Endothelial cell (in vitro differentiated cells): ENCODE data around the gene MRPS14. TPM values are rescaled to one million over a fixed set of nuclear protein-coding genes. Genes with fewer than 3 reads are reported as not detected.

Source experiments
- DNase-seq: peaks from one replicate; pipeline ENCODE4 v3.0.0; 2021; ENCODE audit warnings: low spot score
- H3K27ac Mint-ChIP-seq: one replicate; pipeline ENCODE4 v1.8.0; 2021; ENCODE audit warnings: mixed read lengths, inconsistent platforms; ENCODE audit not compliant: unreplicated experiment
- H3K27me3 Mint-ChIP-seq: one replicate; pipeline ENCODE4 v1.8.0; 2021; ENCODE audit warnings: mild to moderate bottlenecking, moderate library complexity, mixed read lengths, inconsistent platforms; ENCODE audit not compliant: unreplicated experiment
- H3K36me3 Mint-ChIP-seq: one replicate; pipeline ENCODE4 v1.8.0; 2021; ENCODE audit warnings: mild to moderate bottlenecking, low read depth, mixed read lengths, inconsistent platforms; ENCODE audit not compliant: unreplicated experiment
- H3K4me1 Mint-ChIP-seq: one replicate; pipeline ENCODE4 v1.8.0; 2021; ENCODE audit warnings: mild to moderate bottlenecking, mixed read lengths, inconsistent platforms; ENCODE audit not compliant: unreplicated experiment
- H3K4me3 Mint-ChIP-seq: one replicate; pipeline ENCODE4 v1.8.0; 2021; ENCODE audit warnings: mild to moderate bottlenecking, mixed read lengths, inconsistent platforms; ENCODE audit not compliant: unreplicated experiment
- H3K9me3 Mint-ChIP-seq: one replicate; pipeline ENCODE4 v1.8.0; 2021; ENCODE audit warnings: mixed read lengths, inconsistent platforms; ENCODE audit not compliant: unreplicated experiment
- total RNA-seq: library from RNA; stranded (reverse); fragmentation: NEBNext Ultra II Directional; extraction: Animal tissue kit (Norgen Biotek cat#: 25700); gene quantifications from one replicate; pipeline ENCODE4 v1.2.1, GENCODE V29; 2021; ENCODE audit not compliant: unreplicated experiment
- TF ChIP-seq, protein P1 (sequence below): fragments of 200-600 bp; sonication (generic); IDR thresholded peaks from one replicate; pipeline ENCODE4 v1.5.0; 2021; ENCODE audit warnings: antibody characterized with exemption; ENCODE audit not compliant: unreplicated experiment

Gene MRPS14
- total RNA-seq, 1 donor from 2014 or later = 41.5 TPM

- DNase-seq = no peak
- H3K27ac Mint-ChIP-seq = no peak overlapping the region
- H3K4me1 Mint-ChIP-seq = peaks cover 15% of the 10 kb centered on the region
- no peak overlapping the region for H3K4me3 Mint-ChIP-seq
- H3K36me3 Mint-ChIP-seq = no peaks in the 10 kb centered on the region
- TF ChIP-seq, protein P1, sequence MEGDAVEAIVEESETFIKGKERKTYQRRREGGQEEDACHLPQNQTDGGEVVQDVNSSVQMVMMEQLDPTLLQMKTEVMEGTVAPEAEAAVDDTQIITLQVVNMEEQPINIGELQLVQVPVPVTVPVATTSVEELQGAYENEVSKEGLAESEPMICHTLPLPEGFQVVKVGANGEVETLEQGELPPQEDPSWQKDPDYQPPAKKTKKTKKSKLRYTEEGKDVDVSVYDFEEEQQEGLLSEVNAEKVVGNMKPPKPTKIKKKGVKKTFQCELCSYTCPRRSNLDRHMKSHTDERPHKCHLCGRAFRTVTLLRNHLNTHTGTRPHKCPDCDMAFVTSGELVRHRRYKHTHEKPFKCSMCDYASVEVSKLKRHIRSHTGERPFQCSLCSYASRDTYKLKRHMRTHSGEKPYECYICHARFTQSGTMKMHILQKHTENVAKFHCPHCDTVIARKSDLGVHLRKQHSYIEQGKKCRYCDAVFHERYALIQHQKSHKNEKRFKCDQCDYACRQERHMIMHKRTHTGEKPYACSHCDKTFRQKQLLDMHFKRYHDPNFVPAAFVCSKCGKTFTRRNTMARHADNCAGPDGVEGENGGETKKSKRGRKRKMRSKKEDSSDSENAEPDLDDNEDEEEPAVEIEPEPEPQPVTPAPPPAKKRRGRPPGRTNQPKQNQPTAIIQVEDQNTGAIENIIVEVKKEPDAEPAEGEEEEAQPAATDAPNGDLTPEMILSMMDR = no peak
- no peaks in the 10 kb centered on the region for H3K9me3 Mint-ChIP-seq
- peaks cover 8% of the 10 kb centered on the region for H3K27me3 Mint-ChIP-seq
Observed at GRCh38 chr1:174996476-174996875, 26.7 kb downstream of the MRPS14 start.

DNA sequence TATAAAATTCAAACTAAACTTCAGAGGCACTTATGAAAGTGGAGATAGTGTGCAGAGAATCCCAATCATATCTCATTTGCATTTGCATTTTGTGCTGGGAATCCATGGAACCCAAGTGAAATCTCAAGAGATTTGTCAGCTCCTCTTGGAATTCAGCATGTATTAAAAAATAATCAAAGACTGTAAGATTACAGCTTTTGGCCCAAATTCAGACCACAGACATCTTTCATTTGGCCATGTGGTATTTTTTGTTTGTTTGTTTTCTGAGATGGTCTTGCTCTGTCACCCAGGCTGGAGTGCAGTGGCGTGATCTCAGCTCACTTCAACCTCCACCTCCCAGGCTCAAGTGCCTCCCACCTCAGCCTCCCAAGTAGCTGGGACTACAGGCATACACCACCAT, 27.3 kb downstream of the MRPS14 start:
- Mint-ChIP-seq H3K4me3 (no peak overlapping the region), H3K27ac (no peak overlapping the region), H3K9me3 (no peaks in the 10 kb centered on the region), H3K27me3 (peaks cover 7% of the 10 kb centered on the region), H3K36me3 (no peaks in the 10 kb centered on the region), H3K4me1 (peaks cover 10% of the 10 kb centered on the region)
- TF ChIP-seq, protein P1 = no peak
- no peak for DNase-seq

DNA sequence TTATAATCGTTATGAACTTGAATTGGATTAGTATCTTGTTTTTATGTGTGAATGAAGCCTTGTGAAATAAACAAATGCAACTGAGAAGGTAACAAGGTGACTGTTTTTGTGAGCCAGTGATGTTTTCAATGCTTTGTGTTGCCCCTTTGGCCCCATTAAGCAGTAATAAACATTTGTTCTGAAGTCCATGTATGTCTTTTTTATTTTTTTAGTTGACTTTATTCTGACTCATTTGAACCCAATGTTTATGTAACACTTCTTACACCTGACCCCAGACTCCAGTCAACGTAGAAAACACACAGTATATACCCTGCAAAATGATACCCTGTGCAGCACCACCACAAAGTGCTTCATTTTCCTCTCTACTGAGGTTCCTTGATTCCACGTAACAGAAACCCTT, 28.1 kb downstream of the MRPS14 start:
- no peak overlapping the region for H3K27ac Mint-ChIP-seq
- no peak overlapping the region for H3K4me3 Mint-ChIP-seq
- H3K9me3 Mint-ChIP-seq = no peaks in the 10 kb centered on the region
- TF ChIP-seq, protein P1 = no peak
- no peaks in the 10 kb centered on the region for H3K27me3 Mint-ChIP-seq
- DNase-seq = no peak
- no peaks in the 10 kb centered on the region for H3K36me3 Mint-ChIP-seq
- peaks cover 3% of the 10 kb centered on the region for H3K4me1 Mint-ChIP-seq

DNA sequence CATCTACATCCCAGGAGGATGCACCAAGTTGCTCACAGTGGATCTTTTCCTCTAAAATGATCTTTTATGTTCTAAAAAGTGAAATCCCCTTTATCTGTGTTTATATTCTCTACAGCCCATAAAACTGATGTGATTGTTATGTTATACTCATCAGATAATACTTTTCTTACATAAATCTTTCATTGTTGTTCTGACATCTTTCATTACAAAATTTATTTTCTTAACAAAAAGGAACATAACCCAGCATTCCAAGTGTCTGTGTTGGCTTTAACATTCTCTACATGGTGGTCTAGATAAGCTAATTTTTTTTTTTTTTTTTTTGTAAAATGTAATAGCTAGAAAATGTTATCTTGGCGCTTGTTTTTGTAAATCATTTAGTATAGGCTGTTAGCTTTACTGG, 31.8 kb downstream of the MRPS14 start:
- Mint-ChIP-seq H3K27me3 (peaks cover 3% of the 10 kb centered on the region), H3K4me1 (no peaks in the 10 kb centered on the region), H3K36me3 (no peaks in the 10 kb centered on the region), H3K9me3 (no peaks in the 10 kb centered on the region), H3K4me3 (no peak overlapping the region), H3K27ac (no peak overlapping the region)
- no peak for DNase-seq
- TF ChIP-seq, protein P1 = no peak

DNA sequence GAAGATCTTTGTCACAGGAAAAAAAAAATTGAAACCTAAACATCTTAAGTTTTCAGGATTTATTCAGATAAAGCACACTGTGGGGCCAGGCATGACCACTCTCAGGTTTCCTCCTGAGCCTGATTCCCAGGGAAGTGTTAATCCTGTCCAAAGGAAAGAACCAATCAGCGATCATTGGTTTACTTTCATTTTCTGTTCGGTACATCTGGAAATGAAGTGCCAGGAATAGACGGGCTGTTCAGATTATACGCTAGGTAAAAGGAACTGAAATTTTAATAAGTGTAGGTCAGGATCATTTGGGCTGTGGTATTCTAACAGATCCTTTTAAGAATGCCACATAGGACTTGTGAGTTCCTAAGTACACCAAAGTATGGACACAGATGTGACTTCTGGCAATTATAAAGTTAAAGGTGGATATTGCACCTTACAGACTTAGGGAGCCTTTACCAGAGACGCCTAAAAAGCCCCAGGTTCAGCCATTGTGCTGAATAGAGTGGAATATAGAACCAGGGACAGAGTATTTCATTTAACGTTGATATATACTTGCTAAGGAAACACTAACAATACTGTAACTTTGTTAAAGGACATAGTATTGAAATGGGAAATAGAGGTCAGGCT, 32.7 kb downstream of the MRPS14 start:
- TF ChIP-seq, protein P1 = no peak
- H3K4me3 Mint-ChIP-seq = no peak overlapping the region
- no peaks in the 10 kb centered on the region for H3K4me1 Mint-ChIP-seq
- H3K9me3 Mint-ChIP-seq = no peaks in the 10 kb centered on the region
- peaks cover 3% of the 10 kb centered on the region for H3K27me3 Mint-ChIP-seq
- no peak overlapping the region for H3K27ac Mint-ChIP-seq
- no peak for DNase-seq
- H3K36me3 Mint-ChIP-seq = no peaks in the 10 kb centered on the region
